Calu3 (cell line): ENCODE data around the gene SCN1B. TPM values are rescaled to one million over a fixed set of nuclear protein-coding genes. Genes with fewer than 3 reads are reported as not detected.

ENCODE experiments used
- BruUV-seq: library from RNA; stranded (reverse); fragments of 400-500 nt; replicated peaks from 2 replicates; lab custom pipeline; 2021; lab: Mats Ljungman, UMichigan
- CTCF ChIA-PET: fragments of 300-600 bp; sonication (Branson Sonifier 250); formaldehyde crosslinking; loops from one replicate; lab custom pipeline; 2022; ENCODE audit warnings: antibody characterized with exemption; lab: Charles Lee
- DNase-seq: peaks from one replicate; pipeline ENCODE4 v3.0.0; 2022
- H3K27ac Mint-ChIP-seq: one replicate; pipeline ENCODE4 v1.8.0; 2022; ENCODE audit warnings: mixed read lengths; ENCODE audit not compliant: unreplicated experiment
- H3K27me3 Mint-ChIP-seq: one replicate; pipeline ENCODE4 v1.8.0; 2022; ENCODE audit warnings: mixed read lengths; ENCODE audit not compliant: unreplicated experiment
- H3K36me3 Mint-ChIP-seq: one replicate; pipeline ENCODE4 v1.8.0; 2022; ENCODE audit warnings: mild to moderate bottlenecking, moderate library complexity, mixed read lengths; ENCODE audit not compliant: insufficient read depth, unreplicated experiment
- H3K4me1 Mint-ChIP-seq: one replicate; pipeline ENCODE4 v1.8.0; 2022; ENCODE audit warnings: mild to moderate bottlenecking, low read depth, mixed read lengths; ENCODE audit not compliant: unreplicated experiment
- H3K4me3 Mint-ChIP-seq: one replicate; pipeline ENCODE4 v1.8.0; 2022; ENCODE audit warnings: mild to moderate bottlenecking, low read depth, moderate library complexity, mixed read lengths; ENCODE audit not compliant: unreplicated experiment
- H3K9me3 Mint-ChIP-seq: one replicate; pipeline ENCODE4 v1.8.0; 2022; ENCODE audit warnings: low read depth, mixed read lengths; ENCODE audit not compliant: unreplicated experiment
- CTCF ChIP-seq: fragments of 200-600 bp; IDR thresholded peaks from one replicate; pipeline ENCODE4 v1.8.0; 2022; ENCODE audit warnings: antibody characterized with exemption; ENCODE audit not compliant: unreplicated experiment
- intact Hi-C: fragments of 100-400 bp; cut with micrococcal nuclease; formaldehyde crosslinking; loops from one replicate; pipeline ENCODE4 v1.10.0; 2022; ENCODE audit not compliant: unreplicated experiment
- total RNA-seq: library from RNA; stranded (reverse); gene quantifications from 2 replicates; pipeline ENCODE4 v1.2.3, GENCODE V29; 2022

Gene SCN1B
- total RNA-seq, 1 experiment from 2014 or later = 1.4 TPM

DNA sequence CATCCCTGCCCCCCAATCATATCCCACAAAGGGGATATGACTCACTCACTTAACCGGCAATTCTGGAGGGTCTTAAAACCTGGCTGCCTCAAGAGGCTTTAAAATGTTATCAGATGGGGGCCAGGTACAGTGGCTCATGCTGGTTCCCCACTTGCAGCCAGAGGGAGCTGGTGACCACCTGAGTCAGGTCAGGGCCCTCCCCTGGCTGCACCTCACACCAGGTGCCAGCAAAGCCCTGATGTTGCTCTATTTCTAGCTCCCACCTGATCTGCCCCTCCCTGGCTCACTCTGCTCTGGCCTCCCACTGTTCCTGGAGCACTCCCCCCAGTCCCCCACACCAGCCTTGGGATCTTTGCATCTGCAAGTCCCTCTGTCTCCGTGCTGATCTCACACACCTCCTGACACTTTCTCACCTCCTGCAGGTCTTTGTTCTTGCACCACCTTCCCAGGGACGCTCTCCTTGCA, 25.5 kb downstream of the SCN1B start:
- no peak overlapping the region for H3K27ac Mint-ChIP-seq

DNA sequence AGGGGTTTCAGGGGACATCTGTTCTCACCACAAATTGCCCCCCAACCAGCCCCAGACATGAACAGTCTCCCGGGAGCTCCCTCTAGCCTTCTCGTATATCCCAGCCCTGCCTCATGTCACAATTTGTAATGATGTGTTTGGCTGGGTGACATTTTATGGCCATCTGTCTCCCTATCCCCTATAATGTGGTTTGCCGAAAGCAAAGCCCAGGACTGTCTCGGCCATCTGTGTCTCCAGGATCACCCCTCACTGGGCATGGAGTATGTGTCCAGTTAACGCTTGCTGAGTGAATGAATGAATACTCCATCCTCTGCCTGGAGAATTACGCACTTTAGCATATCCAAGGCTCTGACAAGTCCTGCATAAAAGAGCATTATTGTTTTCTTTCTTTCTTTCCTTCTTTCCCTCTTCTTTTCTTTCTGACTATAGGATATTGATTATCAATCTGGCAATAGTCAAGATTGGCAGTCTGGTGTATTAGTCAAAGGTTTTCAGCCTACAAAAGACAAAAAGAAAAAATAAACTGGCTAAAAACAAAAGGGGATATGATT, 26.3 kb downstream of the SCN1B start:
- Mint-ChIP-seq H3K4me3 (no peak overlapping the region), H3K27me3 (no peaks in the 10 kb centered on the region), H3K4me1 (peaks cover 9% of the 10 kb centered on the region), H3K27ac (no peak overlapping the region), H3K36me3 (no peaks in the 10 kb centered on the region), H3K9me3 (no peaks in the 10 kb centered on the region)
- no TSS peak for BruUV-seq
- intact Hi-C loops = no loop called here
- CTCF ChIA-PET = interaction anchor here (0.7 to 1.8 kb wide), 8 partner anchors 10 to 508 kb away, joined by 3 to 12 read pairs (median 6); partner anchors contain the start of gene LGI4
- no peak for TF ChIP-seq CTCF
- DNase-seq = no peak

More for the DNA sequence above, 25.5 kb downstream of the SCN1B start:
- no peaks in the 10 kb centered on the region for H3K36me3 Mint-ChIP-seq
- no peak overlapping the region for H3K4me3 Mint-ChIP-seq
- no TSS peak for BruUV-seq
- H3K4me1 Mint-ChIP-seq = peaks cover 9% of the 10 kb centered on the region
- TF ChIP-seq CTCF = peak; percentile 77
- peak; percentile 77 for DNase-seq
- CTCF ChIA-PET = interaction anchor here (0.6 to 1.8 kb wide), 16 partner anchors 9 to 690 kb away, joined by 3 to 12 read pairs (median 5); partner anchors contain the start of genes LGI4, PSENEN and U2AF1L4
- intact Hi-C loops = loop anchor here (1.0 kb wide), 1 partner anchor 35 kb away; no protein-coding TSS in a partner anchor
- no peaks in the 10 kb centered on the region for H3K27me3 Mint-ChIP-seq
- H3K9me3 Mint-ChIP-seq = no peaks in the 10 kb centered on the region

DNA sequence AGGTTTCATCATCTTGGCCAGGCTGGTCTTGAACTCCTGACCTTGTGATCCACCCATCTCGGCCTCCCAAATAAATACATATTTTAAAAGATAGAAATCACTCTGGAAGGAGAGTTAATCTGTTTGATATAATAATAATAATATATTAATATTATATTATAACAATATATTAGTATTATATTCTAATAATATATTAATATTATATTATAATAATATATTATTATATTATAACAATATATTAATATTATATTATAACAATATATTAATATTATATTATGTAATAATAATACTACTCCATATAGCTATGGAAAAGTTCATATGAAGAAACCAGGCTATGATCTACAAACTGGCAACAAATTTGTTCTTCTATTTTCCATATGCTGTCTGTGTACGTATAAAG, 28.1 kb downstream of the SCN1B start:
- peaks cover 10% of the 10 kb centered on the region for H3K4me1 Mint-ChIP-seq
- intact Hi-C loops = no loop called here
- no peaks in the 10 kb centered on the region for H3K36me3 Mint-ChIP-seq
- BruUV-seq = no TSS peak
- CTCF ChIA-PET = interaction anchor here (0.8 to 1.0 kb wide), 2 partner anchors 8 to 14 kb away, joined by 3 to 4 read pairs; no protein-coding TSS in a partner anchor
- TF ChIP-seq CTCF = no peak
- no peak for DNase-seq
- no peak overlapping the region for H3K4me3 Mint-ChIP-seq
- no peak overlapping the region for H3K27ac Mint-ChIP-seq
- no peaks in the 10 kb centered on the region for H3K27me3 Mint-ChIP-seq
- no peaks in the 10 kb centered on the region for H3K9me3 Mint-ChIP-seq

DNA sequence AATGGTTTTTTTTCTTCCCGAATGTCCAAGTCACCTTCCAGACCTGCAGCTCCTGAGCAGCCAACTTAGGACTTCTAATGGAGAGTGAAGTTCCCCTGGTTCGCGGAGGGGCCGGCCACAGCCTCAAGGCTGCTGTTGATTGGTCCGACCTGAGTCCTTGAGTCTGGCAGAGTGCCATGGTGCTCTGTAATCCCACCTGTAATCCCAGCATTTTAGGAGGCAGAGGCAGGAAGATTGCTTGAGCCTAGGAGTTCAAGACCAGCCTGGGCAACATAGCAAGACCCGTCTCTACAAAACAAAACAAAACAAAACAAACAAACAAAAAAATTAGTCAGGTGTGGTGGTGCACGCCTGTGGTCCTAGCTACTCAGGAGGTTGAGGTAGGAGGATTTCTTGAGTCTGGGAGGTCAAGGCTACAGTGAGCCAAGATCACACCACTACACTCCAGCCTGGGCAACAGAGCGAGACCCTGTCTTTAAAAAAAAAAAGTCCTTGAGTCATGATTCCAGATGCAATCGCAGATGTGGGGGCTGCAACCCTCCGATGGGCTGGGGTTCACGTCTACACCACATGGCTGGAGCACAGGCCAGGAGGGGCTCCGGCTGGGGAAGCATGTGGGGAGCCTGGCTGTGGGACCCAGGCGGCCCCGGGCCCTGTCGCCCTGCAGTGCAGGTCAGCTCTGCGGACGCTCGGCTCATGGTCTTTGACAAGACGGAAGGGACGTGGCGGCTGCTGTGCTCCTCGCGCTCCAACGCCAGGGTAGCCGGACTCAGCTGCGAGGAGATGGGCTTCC, 28.9 kb downstream of the SCN1B start:
- intact Hi-C loops = no loop called here
- Mint-ChIP-seq H3K27ac (no peak overlapping the region), H3K36me3 (no peaks in the 10 kb centered on the region), H3K4me3 (no peak overlapping the region), H3K4me1 (peaks cover 18% of the 10 kb centered on the region), H3K9me3 (no peaks in the 10 kb centered on the region), H3K27me3 (no peaks in the 10 kb centered on the region)
- TF ChIP-seq CTCF = no peak
- DNase-seq = no peak
- CTCF ChIA-PET = interaction anchor here (0.8 to 1.0 kb wide), 2 partner anchors 8 to 15 kb away, joined by 3 to 4 read pairs; no protein-coding TSS in a partner anchor
- no TSS peak for BruUV-seq
